Adrenal gland (tissue), 12 donors: Measurements from ENCODE around the gene NAALADL2. TPM values are rescaled to one million over a fixed set of nuclear protein-coding genes. Genes with fewer than 3 reads are reported as not detected.

Experiments used
- DNase-seq, 7 donors: peaks; one replicate each; pipeline ENCODE4 v3.0.0-alpha.2; 2019 to 2020
- H3K27ac ChIP-seq, 5 donors: fragments of 200-600 bp; sonication (generic) in 4 of 5; 1 replicate in 3 of 5; 2 replicates in 2 of 5; pipeline versions ENCODE4 v1.5.1 to v1.8.0; 2016 to 2020; ENCODE audit warnings: mild to moderate bottlenecking in 1 of 5
- H3K27me3 ChIP-seq: fragments of 200-600 bp; 2 replicates; pipeline ENCODE4 v1.8.0; 2021
- H3K36me3 ChIP-seq, 2 donors: fragments of 200-600 bp; replicated peaks in 1 of 2; 1 replicate in 1 of 2; 2 replicates in 1 of 2; pipeline versions ENCODE4 v1.5.1 to v1.8.0; 2018 to 2022
- H3K4me1 ChIP-seq, 2 donors: fragments of 200-600 bp; replicated peaks in 1 of 2; 1 replicate in 1 of 2; 2 replicates in 1 of 2; pipeline versions ENCODE4 v1.5.1 to v1.8.0; 2018 to 2021
- H3K4me3 ChIP-seq, 4 donors: fragments of 200-600 bp; sonication (generic) in 3 of 4; one replicate each; pipeline ENCODE4 v1.5.1; 2016 to 2018
- H3K9me3 ChIP-seq, 3 donors: fragments of 200-600 bp; sonication (generic) in 1 of 3; replicated peaks in 1 of 3; 1 replicate in 2 of 3; 2 replicates in 1 of 3; pipeline versions ENCODE4 v1.5.1 to v1.8.0; 2016 to 2021
- CTCF ChIP-seq, 6 experiments: fragments of 450-650 bp in 4 of 6; fragments of 200-600 bp in 2 of 6; sonication (generic) in 1 of 6; IDR thresholded peaks; 1 replicate in 5 of 6; 2 replicates in 1 of 6; pipeline versions ENCODE4 v1.5.1 to v1.8.0; 2016 to 2021; ENCODE audit warnings: antibody characterized with exemption in 6 of 6, mild to moderate bottlenecking in 2 of 6, moderate library complexity in 1 of 6
- POLR2A ChIP-seq, 2 donors: fragments of 450-650 bp; IDR thresholded peaks; one replicate each; pipeline ENCODE4 v1.6.1; 2017; ENCODE audit warnings: antibody characterized with exemption in 2 of 2, mild to moderate bottlenecking in 2 of 2, moderate library complexity in 1 of 2
- WGBS, 4 donors: extraction: QIAGEN DNeasy Blood & Tissue Kit in 2 of 4; methylation state at CpG; one replicate each; pipeline versions ENCODE4 v1.1.5 to v1.1.7; 2013 to 2017; 5-methylcytosine and 5-hydroxymethylcytosine counted together
- intact Hi-C, 2 donors: fragments of 100-400 bp; cut with DNase I; formaldehyde crosslinking; loops; one replicate each; pipeline versions ENCODE4 v1.14.1 to v1.15.0; 2022 to 2023
- polyA plus RNA-seq, 3 donors: library from polyadenylated mRNA; stranded (reverse); fragments of 200-250 nt in 2 of 3; fragments of 350-450 nt in 1 of 3; fragmentation: Illumina TruSeq in 1 of 3; extraction: RNeasy Lipid Tissue Mini Kit (QIAGEN cat#74804) in 1 of 3; gene quantifications; one replicate each; pipeline ENCODE4 v1.2.3, GENCODE V29; 2013 to 2014
- total RNA-seq, 9 donors: library from RNA; depleted of rRNA in 4 of 9; stranded (reverse); fragments of >200 nt in 4 of 9; fragments of 120-200 nt in 1 of 9; fragmentation: NEBNext Ultra II Directional in 1 of 9; extraction: Animal tissue kit (Norgen Biotek cat#: 25700) in 1 of 9; gene quantifications; one replicate each; pipeline versions ENCODE4 v1.1.0 to v1.2.4, GENCODE V29; 2013 to 2023
- donor health status: healthy with polysubstance abuse.
- donor health status: Bipolar disorder and iron deficiency.
- donor health status: DM: yes; HTN: yes; CAD: no.
- donor health status: DM: no; HTN: no; CAD: no.
- donor health status: DM: no; HTN: no; CAD: no.
- donor health status: DM: yes; HTN: yes; CAD: no.

The NAALADL2 gene
- total and polyA plus RNA-seq, 12 donors = 0.24 to 7.8 (median 4.8) TPM

DNA sequence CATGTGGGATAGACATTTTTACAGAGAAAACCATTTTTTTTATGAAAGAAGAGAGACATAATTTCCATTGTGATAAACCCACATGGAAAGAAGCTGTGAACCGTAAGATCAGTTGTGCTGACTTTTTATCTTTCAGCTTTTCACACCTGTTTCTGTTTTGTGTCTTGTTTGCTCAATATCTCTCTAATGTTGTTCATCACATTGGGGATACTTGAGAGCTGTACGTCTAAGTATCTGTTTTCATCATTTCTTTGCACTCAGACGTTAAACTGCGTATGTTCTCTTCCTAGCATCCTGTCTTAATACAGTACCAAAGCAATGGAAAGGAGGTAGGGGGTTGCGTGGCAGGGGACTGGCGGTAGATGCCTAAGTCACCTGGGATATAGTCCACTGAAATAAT, 449.0 kb downstream of the NAALADL2 start:
- intact Hi-C loops = no loop called here
- no peak for DNase-seq
- Histone ChIP-seq H3K4me3 (peak overlapping the region in 1 of 4 donors; percentile 16), H3K27me3 (no peaks in the 10 kb centered on the region), H3K9me3 (no peaks in the 10 kb centered on the region), H3K27ac (no peak overlapping the region), H3K36me3 (no peaks in the 10 kb centered on the region), H3K4me1 (no peaks in the 10 kb centered on the region)
- WGBS, 4 donors = 81 to 86% (median 84%) methylated on average over 6 of the region's 6 CpGs
- no peak for TF ChIP-seq CTCF (IDR thresholded peaks at IDR 0.05)
- TF ChIP-seq POLR2A (IDR thresholded peaks at IDR 0.05) = no peak

DNA sequence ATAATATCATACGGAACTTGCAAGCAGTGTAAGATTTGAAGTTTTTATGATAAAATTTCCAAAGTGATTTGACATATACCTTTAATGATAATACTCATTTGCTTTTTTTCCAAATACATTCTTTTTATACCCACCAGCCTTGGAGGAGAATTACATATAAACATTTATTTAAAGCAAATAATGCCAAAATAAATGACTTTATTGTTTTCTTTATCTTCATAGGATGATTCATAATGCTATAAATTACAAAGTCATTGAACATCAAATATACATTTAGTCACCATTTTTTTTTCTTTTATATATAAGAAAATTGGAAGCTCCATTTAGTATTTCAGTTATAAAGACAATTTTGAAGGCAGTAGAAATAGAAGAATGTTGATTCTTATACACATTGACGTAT, 450.9 kb downstream of the NAALADL2 start:
- Histone ChIP-seq H3K27ac (no peak overlapping the region), H3K4me3 (no peak overlapping the region), H3K36me3 (no peaks in the 10 kb centered on the region), H3K9me3 (no peaks in the 10 kb centered on the region), H3K4me1 (no peaks in the 10 kb centered on the region), H3K27me3 (no peaks in the 10 kb centered on the region)
- 89 to 94% (median 91%) methylated on average over 2 of the region's 2 CpGs for WGBS, 4 donors
- TF ChIP-seq POLR2A (IDR thresholded peaks at IDR 0.05) (no peak), CTCF (IDR thresholded peaks at IDR 0.05) (no peak)
- intact Hi-C loops = no loop called here
- no peak for DNase-seq

DNA sequence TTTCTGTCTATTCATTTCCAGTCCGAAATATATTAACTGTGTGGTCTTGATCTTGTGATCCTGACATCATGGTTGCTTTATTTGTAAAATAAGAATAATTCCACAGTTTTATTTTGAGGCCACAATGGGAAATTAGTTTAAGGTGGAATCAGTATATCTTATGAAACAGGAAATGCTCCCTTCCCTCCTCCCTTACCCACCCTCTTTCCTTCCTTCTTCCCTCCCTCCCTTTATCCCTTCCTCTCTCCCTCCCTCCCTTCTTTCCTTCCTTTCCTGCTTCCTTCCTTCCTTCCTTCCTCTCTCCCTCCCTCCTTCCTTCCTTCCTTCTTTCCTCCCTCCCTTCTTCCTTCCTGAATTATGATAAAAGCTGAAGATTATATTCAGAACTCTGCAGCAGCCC, 452.3 kb downstream of the NAALADL2 start:
- no peak for DNase-seq
- Histone ChIP-seq H3K9me3 (no peaks in the 10 kb centered on the region), H3K27ac (no peak overlapping the region), H3K4me3 (no peak overlapping the region), H3K4me1 (no peaks in the 10 kb centered on the region), H3K27me3 (no peaks in the 10 kb centered on the region), H3K36me3 (no peaks in the 10 kb centered on the region)
- WGBS, 4 donors = 84 to 93% (median 88%) methylated on average over 1 of the region's 1 CpG
- TF ChIP-seq CTCF (IDR thresholded peaks at IDR 0.05) = no peak
- no peak for TF ChIP-seq POLR2A (IDR thresholded peaks at IDR 0.05)
- intact Hi-C loops = no loop called here

DNA sequence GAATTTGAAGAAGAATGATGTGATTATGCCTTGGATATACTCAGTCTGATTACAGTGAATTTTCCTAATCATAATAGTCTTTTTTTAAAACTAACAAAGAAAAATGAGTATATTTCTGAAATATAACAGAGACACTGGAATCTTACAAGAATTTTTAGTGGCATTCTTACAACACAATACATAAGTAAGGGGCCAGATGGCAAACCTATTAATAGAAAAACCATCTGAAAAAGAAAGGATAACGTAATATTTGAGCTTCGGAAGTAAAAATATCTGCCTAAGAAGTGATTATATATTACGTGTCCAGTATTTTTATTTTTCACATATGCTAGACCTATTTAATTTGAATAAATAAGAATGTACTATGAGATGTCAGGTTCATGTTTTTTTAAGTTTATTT, 452.8 kb downstream of the NAALADL2 start:
- no peak for DNase-seq
- no peak overlapping the region for H3K4me3 ChIP-seq
- no peaks in the 10 kb centered on the region for H3K27me3 ChIP-seq
- TF ChIP-seq POLR2A (IDR thresholded peaks at IDR 0.05) (no peak), CTCF (IDR thresholded peaks at IDR 0.05) (no peak)
- no peaks in the 10 kb centered on the region for H3K9me3 ChIP-seq
- no peak overlapping the region for H3K27ac ChIP-seq
- intact Hi-C loops = no loop called here
- H3K4me1 ChIP-seq = no peaks in the 10 kb centered on the region
- 69 to 92% (median 76%) methylated on average over 3 of the region's 3 CpGs for WGBS, 4 donors
- no peaks in the 10 kb centered on the region for H3K36me3 ChIP-seq
